Progenitor cell of endocrine pancreas (in vitro differentiated cells): ENCODE data around the gene SSTR4. TPM values are rescaled to one million over a fixed set of nuclear protein-coding genes. Genes with fewer than 3 reads are reported as not detected.

Experiments used
- DNase-seq: peaks from one replicate; pipeline ENCODE4 v3.0.0; 2021; ENCODE audit warnings: low spot score; ENCODE audit not compliant: unreplicated experiment
- H3K27ac Mint-ChIP-seq: 2 replicates; pipeline ENCODE4 v1.8.0; 2021; ENCODE audit warnings: mild to moderate bottlenecking, moderate library complexity, mixed read lengths
- H3K27me3 Mint-ChIP-seq: 2 replicates; pipeline ENCODE4 v1.8.0; 2021; ENCODE audit warnings: mixed read lengths
- H3K36me3 Mint-ChIP-seq: 2 replicates; pipeline ENCODE4 v1.8.0; 2022; ENCODE audit warnings: mixed read lengths; ENCODE audit not compliant: insufficient read depth
- H3K4me1 Mint-ChIP-seq: 2 replicates; pipeline ENCODE4 v1.8.0; 2021; ENCODE audit warnings: low read depth, mixed read lengths
- H3K4me3 Mint-ChIP-seq: 2 replicates; pipeline ENCODE4 v1.8.0; 2021; ENCODE audit warnings: low read depth, mild to moderate bottlenecking, moderate library complexity, mixed read lengths
- H3K9me3 Mint-ChIP-seq: 2 replicates; pipeline ENCODE4 v1.8.0; 2021; ENCODE audit warnings: low read depth, mixed read lengths
- total RNA-seq: library from RNA; stranded (reverse); gene quantifications from 2 replicates; pipeline ENCODE4 v1.2.1, GENCODE V29; 2021
- TF ChIP-seq, protein P1 (sequence below): fragments of 200-600 bp; sonication (generic); IDR thresholded peaks from one replicate; pipeline ENCODE4 v1.5.0; 2021; ENCODE audit warnings: antibody characterized with exemption, mild to moderate bottlenecking; ENCODE audit not compliant: unreplicated experiment

Gene SSTR4
- total RNA-seq, 1 donor from 2014 or later = not detected

DNA sequence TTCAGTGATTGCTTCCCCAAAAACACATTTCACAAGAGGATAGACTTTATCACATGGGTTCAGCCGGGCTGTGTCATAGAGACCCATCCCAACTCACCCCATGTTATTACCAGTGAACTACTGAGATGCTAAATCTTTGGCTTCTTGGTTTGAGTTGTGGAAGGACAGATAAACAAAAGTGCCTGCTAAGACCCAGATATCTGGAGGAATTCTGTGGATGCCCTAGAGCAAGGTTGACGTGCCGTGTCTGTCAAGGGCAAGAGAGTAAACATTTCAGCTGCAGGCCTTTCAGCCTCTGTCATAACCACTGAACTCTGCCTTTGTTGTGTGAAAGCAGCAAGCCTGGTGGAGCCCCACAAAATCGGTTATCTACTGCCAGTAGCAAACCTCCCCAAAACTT, 25.5 kb downstream of the SSTR4 start:
- TF ChIP-seq, protein P1, sequence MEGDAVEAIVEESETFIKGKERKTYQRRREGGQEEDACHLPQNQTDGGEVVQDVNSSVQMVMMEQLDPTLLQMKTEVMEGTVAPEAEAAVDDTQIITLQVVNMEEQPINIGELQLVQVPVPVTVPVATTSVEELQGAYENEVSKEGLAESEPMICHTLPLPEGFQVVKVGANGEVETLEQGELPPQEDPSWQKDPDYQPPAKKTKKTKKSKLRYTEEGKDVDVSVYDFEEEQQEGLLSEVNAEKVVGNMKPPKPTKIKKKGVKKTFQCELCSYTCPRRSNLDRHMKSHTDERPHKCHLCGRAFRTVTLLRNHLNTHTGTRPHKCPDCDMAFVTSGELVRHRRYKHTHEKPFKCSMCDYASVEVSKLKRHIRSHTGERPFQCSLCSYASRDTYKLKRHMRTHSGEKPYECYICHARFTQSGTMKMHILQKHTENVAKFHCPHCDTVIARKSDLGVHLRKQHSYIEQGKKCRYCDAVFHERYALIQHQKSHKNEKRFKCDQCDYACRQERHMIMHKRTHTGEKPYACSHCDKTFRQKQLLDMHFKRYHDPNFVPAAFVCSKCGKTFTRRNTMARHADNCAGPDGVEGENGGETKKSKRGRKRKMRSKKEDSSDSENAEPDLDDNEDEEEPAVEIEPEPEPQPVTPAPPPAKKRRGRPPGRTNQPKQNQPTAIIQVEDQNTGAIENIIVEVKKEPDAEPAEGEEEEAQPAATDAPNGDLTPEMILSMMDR = no peak
- Mint-ChIP-seq H3K4me3 (no peak overlapping the region), H3K9me3 (peaks cover 3% of the 10 kb centered on the region), H3K36me3 (no peaks in the 10 kb centered on the region), H3K27me3 (peaks cover 31% of the 10 kb centered on the region), H3K4me1 (peaks cover 2% of the 10 kb centered on the region), H3K27ac (no peak overlapping the region)
- no peak for DNase-seq

GRCh38 chr20:23061262-23061661, 26.1 kb downstream of the SSTR4 start:
- no peak for DNase-seq
- peaks cover 31% of the 10 kb centered on the region for H3K27me3 Mint-ChIP-seq
- H3K4me1 Mint-ChIP-seq = peaks cover 5% of the 10 kb centered on the region
- no peak overlapping the region for H3K27ac Mint-ChIP-seq
- H3K4me3 Mint-ChIP-seq = no peak overlapping the region
- H3K36me3 Mint-ChIP-seq = no peaks in the 10 kb centered on the region
- TF ChIP-seq, protein P1 = no peak
- H3K9me3 Mint-ChIP-seq = peaks cover 3% of the 10 kb centered on the region

DNA sequence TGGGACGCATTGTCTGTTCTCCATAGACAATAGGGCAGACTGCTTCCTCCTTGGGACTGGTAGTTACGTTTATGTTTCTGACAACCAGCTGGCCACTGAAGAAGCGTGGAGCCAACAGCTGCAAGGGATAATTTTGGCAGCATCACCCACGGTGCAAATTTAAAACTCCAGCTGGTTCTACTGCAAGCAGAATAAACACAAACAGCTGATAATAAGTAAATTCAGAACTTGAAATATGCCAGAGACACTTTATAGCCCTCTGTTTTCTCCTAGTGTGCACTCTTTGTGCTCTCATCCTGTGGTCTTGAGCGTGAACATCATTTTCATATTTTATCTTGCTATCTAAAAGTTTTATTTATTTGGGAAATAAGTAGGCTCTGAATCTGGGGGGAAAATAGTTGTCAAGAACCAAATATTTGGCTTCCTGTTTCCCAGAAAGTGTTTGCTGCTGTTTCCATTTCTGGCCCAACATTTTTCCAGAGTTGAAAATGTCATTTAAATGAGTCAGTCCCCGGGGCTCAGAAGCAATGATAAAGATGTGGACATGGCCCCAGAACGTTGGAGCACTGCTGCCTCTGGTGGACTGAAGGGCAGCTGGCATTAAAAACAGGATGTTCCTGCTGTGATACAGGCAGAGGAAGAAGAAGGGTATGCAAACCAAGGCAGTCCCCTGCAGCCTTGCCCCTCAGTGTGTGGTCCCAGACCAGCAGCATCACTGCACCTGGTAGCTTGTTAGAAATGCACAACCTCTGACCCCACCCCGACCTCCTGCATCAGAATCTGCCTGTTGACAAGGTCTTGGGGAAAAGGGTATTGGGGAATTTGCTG, 26.8 kb downstream of the SSTR4 start:
- H3K27ac Mint-ChIP-seq = no peak overlapping the region
- no peak for DNase-seq
- H3K4me3 Mint-ChIP-seq = no peak overlapping the region
- peaks cover 32% of the 10 kb centered on the region for H3K27me3 Mint-ChIP-seq
- H3K36me3 Mint-ChIP-seq = no peaks in the 10 kb centered on the region
- TF ChIP-seq, protein P1 = peak; percentile 40
- no peaks in the 10 kb centered on the region for H3K9me3 Mint-ChIP-seq
- H3K4me1 Mint-ChIP-seq = peaks cover 7% of the 10 kb centered on the region

- Mint-ChIP-seq H3K9me3 (no peaks in the 10 kb centered on the region), H3K4me1 (peaks cover 7% of the 10 kb centered on the region), H3K4me3 (no peak overlapping the region), H3K36me3 (no peaks in the 10 kb centered on the region), H3K27me3 (peaks cover 33% of the 10 kb centered on the region), H3K27ac (no peak overlapping the region)
- TF ChIP-seq, protein P1 = no peak
- no peak for DNase-seq
Measured at GRCh38 chr20:23062632-23063031, 27.5 kb downstream of the SSTR4 start.

DNA sequence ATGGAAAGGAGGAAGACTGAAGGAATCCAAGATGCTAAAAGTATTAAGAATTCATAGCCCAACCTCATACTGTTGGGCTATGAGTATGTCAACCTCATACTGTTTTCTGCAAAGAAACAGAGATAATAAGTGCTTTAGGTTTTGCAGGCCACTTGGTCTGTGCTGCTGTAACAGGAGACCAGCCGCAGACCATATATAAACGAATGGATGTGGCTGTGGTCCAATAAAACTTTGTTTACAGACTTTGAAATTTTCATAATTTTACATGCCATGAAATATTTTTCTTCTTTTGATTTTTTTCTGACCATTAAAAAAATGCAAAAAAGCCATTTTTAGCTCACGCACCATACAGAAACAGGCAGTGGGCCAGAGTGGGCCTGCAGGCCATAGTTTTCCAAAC, 28.1 kb downstream of the SSTR4 start:
- no peaks in the 10 kb centered on the region for H3K9me3 Mint-ChIP-seq
- TF ChIP-seq, protein P1 = no peak
- H3K36me3 Mint-ChIP-seq = no peaks in the 10 kb centered on the region
- DNase-seq = no peak
- peaks cover 33% of the 10 kb centered on the region for H3K27me3 Mint-ChIP-seq
- no peak overlapping the region for H3K27ac Mint-ChIP-seq
- peaks cover 7% of the 10 kb centered on the region for H3K4me1 Mint-ChIP-seq
- H3K4me3 Mint-ChIP-seq = no peak overlapping the region
